ENCODE data around the gene CEP295NL. TPM values are rescaled to one million over a fixed set of nuclear protein-coding genes. Genes with fewer than 3 reads are reported as not detected.

Gene CEP295NL
- total RNA-seq, 1 donor from 2014 or later = 3.8 TPM

GRCh38 chr17:78896834-78897663 is 6.0 kb downstream of the CEP295NL start:
- no peak for DNase-seq (ENCODE audit: extremely low spot score, unreplicated experiment)
- Mint-ChIP-seq H3K9me3 (no peaks in the 10 kb centered on the region), H3K27me3 (no peaks in the 10 kb centered on the region), H3K4me3 (no peak overlapping the region), H3K36me3 (peaks cover 5% of the 10 kb centered on the region), H3K4me1 (ENCODE audit: unreplicated experiment) (peaks cover 37% of the 10 kb centered on the region), H3K27ac (peak overlapping the region; percentile 75)
- TF ChIP-seq, protein P1, sequence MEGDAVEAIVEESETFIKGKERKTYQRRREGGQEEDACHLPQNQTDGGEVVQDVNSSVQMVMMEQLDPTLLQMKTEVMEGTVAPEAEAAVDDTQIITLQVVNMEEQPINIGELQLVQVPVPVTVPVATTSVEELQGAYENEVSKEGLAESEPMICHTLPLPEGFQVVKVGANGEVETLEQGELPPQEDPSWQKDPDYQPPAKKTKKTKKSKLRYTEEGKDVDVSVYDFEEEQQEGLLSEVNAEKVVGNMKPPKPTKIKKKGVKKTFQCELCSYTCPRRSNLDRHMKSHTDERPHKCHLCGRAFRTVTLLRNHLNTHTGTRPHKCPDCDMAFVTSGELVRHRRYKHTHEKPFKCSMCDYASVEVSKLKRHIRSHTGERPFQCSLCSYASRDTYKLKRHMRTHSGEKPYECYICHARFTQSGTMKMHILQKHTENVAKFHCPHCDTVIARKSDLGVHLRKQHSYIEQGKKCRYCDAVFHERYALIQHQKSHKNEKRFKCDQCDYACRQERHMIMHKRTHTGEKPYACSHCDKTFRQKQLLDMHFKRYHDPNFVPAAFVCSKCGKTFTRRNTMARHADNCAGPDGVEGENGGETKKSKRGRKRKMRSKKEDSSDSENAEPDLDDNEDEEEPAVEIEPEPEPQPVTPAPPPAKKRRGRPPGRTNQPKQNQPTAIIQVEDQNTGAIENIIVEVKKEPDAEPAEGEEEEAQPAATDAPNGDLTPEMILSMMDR (conservative IDR thresholded peaks at IDR 0.05) = no peak

GRCh38 chr17:78896091-78896833 is 6.7 kb downstream of the CEP295NL start:
- no peaks in the 10 kb centered on the region for H3K27me3 Mint-ChIP-seq
- H3K4me1 Mint-ChIP-seq (ENCODE audit: unreplicated experiment) = peaks cover 43% of the 10 kb centered on the region
- no peaks in the 10 kb centered on the region for H3K9me3 Mint-ChIP-seq
- no peak for DNase-seq (ENCODE audit: extremely low spot score, unreplicated experiment)
- peaks cover 5% of the 10 kb centered on the region for H3K36me3 Mint-ChIP-seq
- no peak overlapping the region for H3K4me3 Mint-ChIP-seq
- H3K27ac Mint-ChIP-seq = peak overlapping the region; percentile 43
- TF ChIP-seq, protein P1 (conservative IDR thresholded peaks at IDR 0.05) = no peak

DNA sequence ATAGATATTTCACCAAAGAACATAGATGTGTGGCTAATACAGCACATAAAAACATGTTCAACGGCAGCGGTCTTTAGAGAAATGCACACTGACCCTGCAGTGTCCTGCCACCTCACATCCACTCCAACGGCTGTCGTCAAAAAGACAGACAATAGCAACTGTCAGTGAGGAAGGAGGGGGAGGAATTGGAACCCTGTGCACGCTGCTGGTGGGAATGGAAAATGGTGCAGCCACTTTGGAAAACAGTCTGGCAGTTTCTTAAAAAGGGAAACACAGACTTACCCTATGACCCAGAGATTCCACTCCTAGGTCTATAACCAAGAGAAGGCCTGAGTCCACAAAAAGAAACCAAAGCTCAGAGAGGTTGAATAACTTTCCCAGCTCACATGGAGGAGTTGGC is 7.7 kb downstream of the CEP295NL start:
- H3K27me3 Mint-ChIP-seq = no peaks in the 10 kb centered on the region
- TF ChIP-seq, protein P1 (conservative IDR thresholded peaks at IDR 0.05) = no peak
- H3K9me3 Mint-ChIP-seq = no peaks in the 10 kb centered on the region
- H3K36me3 Mint-ChIP-seq = peaks cover 12% of the 10 kb centered on the region
- H3K4me1 Mint-ChIP-seq (ENCODE audit: unreplicated experiment) = peaks cover 49% of the 10 kb centered on the region
- peak overlapping the region; percentile 43 for H3K27ac Mint-ChIP-seq
- DNase-seq (ENCODE audit: extremely low spot score, unreplicated experiment) = no peak
- no peak overlapping the region for H3K4me3 Mint-ChIP-seq

GRCh38 chr17:78893684-78894083 is 9.3 kb downstream of the CEP295NL start:
- H3K4me1 Mint-ChIP-seq (ENCODE audit: unreplicated experiment) = peaks cover 46% of the 10 kb centered on the region

GRCh38 chr17:78892936-78893379 is 10.0 kb downstream of the CEP295NL start:
- H3K27ac Mint-ChIP-seq = peak overlapping the region; percentile 33
- H3K4me1 Mint-ChIP-seq (ENCODE audit: unreplicated experiment) = peaks cover 47% of the 10 kb centered on the region
- DNase-seq (ENCODE audit: extremely low spot score, unreplicated experiment) = no peak
- H3K9me3 Mint-ChIP-seq = no peaks in the 10 kb centered on the region
- H3K4me3 Mint-ChIP-seq = no peak overlapping the region
- no peaks in the 10 kb centered on the region for H3K27me3 Mint-ChIP-seq
- peaks cover 17% of the 10 kb centered on the region for H3K36me3 Mint-ChIP-seq
- TF ChIP-seq, protein P1 (conservative IDR thresholded peaks at IDR 0.05) = no peak

More at GRCh38 chr17:78893684-78894083, 9.3 kb downstream of the CEP295NL start:
- Mint-ChIP-seq H3K36me3 (peaks cover 15% of the 10 kb centered on the region), H3K27ac (peak overlapping the region; percentile 41), H3K9me3 (no peaks in the 10 kb centered on the region), H3K27me3 (no peaks in the 10 kb centered on the region), H3K4me3 (no peak overlapping the region)
- TF ChIP-seq, protein P1 (conservative IDR thresholded peaks at IDR 0.05) = no peak
- DNase-seq (ENCODE audit: extremely low spot score, unreplicated experiment) = no peak

Data from type B pancreatic cell (in vitro differentiated cells).